ENCODE measurements around the gene PFKL.

GRCh38 chr21:44299085-44299457, 782 bp upstream of the PFKL start:
- no peak for TF ChIP-seq EZH2phosphoT487 (IDR thresholded peaks at IDR 0.05; ENCODE audit: insufficient read depth, low read depth)
- no peak for TF ChIP-seq EZH2 (IDR thresholded peaks at IDR 0.05; ENCODE audit: insufficient read depth, poor library complexity, severe bottlenecking)
